DMS79 (cell line): Measurements from ENCODE around the gene KCTD17.

ENCODE experiments used
- DNase-seq: peaks from one replicate; lab custom pipeline; 2025; lab: John Stamatoyannopoulos, UW

KCTD17 gene

GRCh38 chr22:37021041-37021440 is 30.5 kb upstream of the KCTD17 start:
- no peak for DNase-seq

DNA sequence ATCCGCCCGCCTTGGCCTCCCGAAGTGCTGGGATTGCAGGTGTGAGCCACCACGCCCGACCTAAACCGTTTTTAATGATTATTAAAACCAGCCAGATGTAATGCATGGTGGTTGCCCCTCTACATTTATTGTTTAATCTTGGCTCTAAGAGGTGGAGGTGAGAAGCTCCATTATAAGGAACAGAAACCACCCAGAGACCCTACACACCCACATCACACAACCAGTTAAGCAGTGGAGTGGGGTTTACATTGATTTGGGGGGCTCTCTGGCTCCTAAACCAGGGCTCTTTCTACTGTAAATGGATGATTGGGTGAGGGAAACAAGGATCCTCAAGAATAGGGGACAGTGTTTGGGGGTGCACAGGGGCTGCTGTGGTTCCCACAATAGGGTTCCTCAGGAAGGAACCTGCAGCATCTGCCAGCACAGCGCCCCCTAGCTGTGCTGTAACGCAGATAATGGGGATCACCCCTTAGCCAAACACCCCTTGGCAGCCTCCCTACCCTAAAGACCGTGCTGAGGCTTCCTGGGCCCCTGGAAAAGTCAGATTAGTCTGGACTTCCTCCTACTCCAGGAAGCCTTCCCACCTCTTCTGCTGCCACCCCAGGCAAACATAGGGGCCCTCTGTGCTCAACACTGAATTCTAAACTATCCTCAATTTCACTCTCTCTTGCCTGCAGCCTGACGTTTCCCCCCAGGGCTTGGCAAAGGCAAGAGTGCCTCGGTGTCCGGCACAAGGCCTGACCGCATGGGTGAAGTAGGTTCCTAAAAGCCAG is 29.6 kb upstream of the KCTD17 start:
- DNase-seq, result no peak

DNA sequence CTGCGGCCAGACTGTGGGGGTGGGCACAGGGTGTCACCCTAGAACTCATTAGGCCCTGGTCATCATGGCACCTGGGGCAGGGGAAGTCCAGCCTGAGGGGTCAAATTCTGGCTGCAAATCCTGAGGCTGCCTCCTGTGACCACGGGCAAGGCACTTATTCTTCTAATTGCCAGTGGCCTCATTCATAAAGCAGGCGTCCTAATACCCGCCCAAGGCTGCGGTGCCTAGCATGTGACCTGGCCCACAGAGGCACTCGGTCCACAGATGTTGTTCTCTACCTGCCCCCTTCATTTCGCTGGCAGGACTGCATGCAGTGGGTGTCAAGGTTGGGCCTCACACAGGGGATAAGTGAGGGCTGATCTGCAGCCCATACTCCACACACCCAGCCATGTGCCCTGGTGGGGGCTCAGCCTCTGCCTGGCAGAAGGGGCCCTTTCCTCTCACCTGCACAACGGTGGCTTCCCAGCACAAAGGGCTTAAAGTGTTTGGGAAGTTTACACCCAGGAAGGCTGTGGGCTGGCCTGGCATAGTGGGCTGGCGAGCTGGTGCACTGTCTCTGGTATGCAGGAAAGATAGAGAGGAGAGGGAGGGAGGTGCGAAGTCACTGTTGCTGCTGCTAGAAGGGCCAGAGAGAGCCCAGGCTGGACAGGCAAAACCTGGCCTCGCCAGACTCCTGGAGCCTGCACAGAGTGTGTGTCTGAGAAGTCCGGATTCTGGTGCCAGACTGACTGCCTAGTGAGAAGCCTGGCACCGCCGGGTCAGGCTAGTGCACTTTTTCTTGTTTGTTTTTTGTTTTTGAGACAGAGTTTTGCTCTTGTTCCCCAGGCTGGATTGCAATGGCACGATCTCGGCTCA is 28.8 kb upstream of the KCTD17 start:
- DNase-seq, result no peak

- no peak for DNase-seq
These were observed 27.7 kb upstream of the KCTD17 start for GRCh38 chr22:37023743-37024338.

GRCh38 chr22:37024339-37025157 is 27.0 kb upstream of the KCTD17 start:
- DNase-seq, result no peak

GRCh38 chr22:37025500-37026070 is 26.0 kb upstream of the KCTD17 start:
- no peak for DNase-seq

DNA sequence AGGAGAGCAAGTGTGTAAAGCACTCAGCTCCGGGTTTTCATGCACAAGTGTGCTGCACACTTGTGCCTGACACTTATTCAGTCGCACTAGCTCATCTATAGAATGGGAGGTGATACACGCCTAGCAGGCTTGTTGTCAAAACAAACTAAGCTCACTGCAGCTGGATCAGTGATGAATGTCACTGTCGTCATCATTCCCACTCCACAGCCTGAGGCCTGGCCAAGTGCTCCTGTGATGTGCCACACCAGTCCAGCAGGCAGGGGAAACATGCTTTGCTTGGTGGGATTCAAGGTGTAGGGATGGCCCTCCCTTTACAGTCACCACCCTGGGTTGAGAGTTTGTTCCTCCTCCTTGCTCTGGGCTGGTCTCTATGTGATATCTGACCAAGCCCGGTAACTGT is 25.2 kb upstream of the KCTD17 start:
- no peak for DNase-seq

DNA sequence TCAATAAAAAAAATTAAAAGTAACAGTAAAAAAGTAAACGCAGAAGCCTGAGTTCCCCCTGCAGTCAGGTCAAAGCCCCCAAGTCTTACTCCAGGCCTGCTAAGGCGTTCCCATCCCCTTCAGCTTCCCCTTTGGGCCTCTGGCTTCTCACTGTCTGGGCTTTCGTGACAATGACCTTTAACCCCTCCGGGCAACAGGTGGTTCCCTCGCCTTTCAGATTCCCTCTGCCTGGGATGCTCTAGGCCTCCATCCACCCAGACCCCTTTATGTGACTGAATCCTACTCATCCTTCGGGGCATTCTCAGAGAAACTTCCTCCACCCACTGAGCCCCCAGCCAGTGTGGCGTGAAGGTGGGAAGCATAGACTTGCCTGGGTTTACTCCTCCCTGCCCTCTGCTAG is 24.0 kb upstream of the KCTD17 start:
- no peak for DNase-seq

DNA sequence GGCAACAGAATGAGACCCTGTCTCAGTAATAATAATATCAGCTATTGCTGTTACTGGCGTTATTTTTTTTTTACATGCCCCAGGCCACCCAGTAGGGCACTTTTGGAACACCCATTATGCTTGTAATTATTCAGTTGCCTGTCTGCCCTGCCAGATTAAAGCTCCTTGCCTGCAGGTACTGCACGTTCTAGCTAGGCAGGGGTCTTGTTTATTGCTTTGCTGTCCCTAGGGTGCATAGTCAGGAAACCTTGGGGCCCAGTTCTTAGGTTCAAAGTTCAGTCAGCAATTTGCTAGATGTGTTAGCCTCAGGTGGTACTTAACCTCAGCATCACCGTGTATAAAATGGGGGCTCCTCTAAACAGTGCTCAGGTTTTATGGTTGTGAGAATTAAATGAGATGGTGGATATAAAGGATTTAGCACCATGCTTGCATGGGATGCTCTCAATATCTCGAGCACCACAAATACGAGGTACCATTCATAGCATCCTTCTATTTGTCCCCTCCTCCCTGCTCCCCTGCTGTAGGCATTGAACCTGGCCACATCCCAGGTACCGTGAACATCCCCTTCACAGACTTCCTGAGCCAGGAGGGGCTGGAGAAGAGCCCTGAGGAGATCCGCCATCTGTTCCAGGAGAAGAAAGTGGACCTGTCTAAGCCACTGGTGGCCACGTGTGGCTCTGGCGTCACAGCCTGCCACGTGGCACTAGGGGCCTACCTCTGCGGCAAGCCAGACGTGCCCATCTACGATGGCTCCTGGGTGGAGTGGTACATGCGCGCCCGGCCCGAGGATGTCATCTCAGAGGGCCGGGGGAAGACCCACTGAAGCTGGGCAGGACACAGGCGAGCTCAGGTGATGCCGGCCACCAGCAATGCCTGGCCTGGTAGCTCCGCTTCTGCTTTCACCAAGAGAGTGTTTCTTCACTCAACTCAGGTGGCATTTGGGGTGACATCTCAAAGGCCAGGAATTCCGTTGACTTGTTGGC is 22.6 kb upstream of the KCTD17 start:
- DNase-seq, result no peak

DNA sequence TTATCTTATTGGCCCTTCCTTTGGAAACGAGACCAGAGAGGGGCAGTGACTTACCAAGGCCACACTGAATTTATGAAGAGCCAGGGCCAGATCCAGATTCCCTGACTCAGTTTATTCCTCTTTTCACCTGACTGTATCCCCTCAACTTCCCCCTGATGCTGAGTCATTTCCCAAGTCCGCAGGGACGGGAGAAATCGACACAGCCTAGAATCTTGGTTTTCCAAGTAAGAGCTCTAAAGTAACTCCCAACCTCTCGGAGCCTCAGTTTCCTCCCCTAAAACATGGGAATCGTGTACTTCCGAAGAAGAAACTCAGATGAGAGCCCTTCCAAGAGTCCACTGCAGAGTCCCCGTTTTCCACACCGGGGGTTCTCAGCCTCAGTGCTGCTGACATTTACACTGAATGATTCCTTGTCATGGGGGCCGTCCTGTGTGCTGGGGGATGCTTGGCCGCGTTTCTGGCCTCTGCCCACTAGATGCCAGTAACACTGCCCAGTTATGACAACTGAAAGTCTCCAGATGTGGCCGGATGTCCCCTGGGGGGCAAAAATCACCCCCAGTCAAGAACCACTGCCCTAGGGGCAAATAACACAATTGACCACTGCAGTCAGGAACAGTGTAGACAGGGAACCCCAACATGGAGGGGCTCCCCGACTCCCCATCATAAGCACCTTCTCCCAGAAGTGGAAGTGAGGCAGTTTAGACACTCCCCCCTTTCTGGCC is 20.8 kb upstream of the KCTD17 start:
- no peak for DNase-seq

GRCh38 chr22:37032134-37032534 is 19.4 kb upstream of the KCTD17 start:
- no peak for DNase-seq

GRCh38 chr22:37032535-37033460 is 18.7 kb upstream of the KCTD17 start:
- no peak for DNase-seq

DNA sequence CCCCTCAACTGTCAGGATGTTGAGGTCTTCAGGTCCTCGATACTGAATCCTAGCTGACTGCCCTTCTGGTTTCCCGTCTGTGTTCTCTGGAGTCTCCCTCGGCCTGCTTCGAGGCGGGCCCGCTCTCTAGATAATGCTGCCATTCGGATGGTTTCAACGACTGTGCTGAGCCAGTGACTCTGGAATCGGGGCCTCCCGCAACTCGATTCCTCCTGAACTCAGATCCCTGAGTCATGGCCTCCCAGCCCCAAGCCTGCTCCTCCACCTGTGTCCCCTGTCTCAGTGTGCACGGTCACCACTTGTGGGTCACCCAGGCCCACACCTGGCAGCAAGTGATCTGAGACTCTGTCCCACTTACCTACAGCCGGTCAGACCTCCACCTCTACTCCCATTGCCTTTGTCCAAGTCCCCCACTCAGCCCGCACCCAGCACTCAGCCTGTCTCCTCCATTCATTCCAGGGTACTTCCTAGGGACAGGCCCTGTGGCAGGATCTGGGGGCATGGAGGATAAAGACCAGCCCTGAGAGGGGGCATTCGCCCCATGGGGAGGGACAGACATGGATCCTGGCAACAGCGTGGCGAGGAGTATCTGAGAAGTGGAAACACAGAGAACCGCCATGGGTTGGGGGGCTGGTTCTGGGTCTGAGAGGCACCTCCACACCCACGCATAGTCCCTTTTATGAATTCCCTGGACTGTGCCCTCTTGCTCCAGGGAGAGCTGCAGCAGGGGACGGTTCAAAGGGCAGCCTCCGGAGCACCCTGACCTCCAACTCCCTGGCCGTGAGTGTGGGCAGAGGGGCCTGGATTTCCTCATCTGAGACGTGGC is 17.7 kb upstream of the KCTD17 start:
- DNase-seq, result no peak

DNA sequence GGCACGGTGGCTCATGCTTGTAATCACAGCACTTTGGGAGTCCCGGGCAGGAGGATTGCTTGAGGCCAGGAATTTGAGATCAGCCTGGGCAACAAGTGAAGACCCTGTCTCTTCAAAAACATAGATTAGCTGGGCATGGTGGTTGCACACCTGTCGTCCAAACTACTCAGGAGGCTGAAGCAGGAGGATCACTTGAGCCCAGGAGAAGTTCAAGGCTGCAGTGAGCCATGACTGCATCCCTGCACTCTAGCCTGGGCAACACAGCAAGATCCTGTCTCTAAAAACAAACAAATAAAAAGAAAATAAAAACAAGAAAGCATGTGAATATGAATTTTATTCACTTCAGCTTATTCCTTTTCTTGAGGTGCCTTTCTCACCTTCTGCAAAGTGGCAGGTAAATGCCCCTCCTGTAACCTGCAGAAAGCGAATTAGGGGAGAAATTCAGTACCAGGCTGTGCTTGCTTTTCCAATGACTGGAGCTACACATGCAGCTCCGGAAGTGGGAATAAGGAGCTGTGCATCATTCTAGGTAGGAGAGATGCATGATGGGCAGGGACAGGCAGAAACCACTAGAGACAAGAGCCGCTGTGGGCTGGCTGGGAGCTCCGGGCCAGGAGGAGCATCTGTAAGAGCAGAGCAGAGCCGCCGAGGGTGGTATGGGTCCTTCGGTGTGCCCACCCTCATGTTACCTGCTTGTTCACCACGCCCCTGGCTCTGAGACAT is 14.7 kb upstream of the KCTD17 start:
- DNase-seq, result no peak

DNA sequence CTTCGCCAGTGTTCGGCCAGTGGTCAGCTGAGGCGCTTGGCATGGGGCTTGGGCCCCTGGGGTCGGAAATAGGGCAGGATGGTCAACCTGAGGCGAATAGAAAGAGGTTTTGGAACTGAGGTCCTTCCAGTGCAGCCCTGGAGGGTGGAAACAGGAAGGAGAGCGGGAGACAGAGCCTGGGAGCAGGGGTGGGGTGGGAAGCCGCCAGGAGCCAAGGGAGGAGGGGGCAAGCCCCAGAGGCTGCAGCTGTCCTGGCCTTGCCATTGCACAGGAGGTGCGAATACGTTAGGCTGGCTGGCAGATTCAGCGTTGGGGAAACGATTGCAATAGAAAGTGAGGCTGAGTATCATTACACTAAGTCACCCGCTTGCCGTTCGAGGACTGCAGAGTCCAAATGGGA is 13.9 kb upstream of the KCTD17 start:
- DNase-seq, result no peak

DNA sequence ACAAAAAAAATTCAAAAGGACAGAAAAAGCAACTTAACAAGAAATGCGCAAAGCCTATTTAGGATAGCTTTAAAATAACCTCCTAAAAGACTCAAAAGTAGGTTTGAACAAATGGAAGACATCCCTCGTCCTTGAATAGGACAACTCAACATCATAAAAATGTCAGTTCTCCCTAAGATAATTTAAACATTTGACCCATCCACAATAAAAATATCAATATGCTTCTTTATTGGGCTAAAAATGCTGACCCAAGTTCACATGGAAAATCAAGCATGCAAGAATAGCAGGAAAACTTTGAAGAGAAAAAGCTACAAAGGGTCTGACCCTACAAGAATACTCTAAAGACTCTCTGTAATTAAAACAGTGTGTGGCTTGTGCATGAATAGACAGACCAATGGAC is 12.1 kb upstream of the KCTD17 start:
- no peak for DNase-seq

GRCh38 chr22:37043209-37043827 is 8.2 kb upstream of the KCTD17 start:
- no peak for DNase-seq
